ENCODE data around the gene TRPV4. TPM values are rescaled to one million over a fixed set of nuclear protein-coding genes. Genes with fewer than 3 reads are reported as not detected.

TRPV4 gene
- total RNA-seq, 1 experiment from 2014 or later, result not detected

DNA sequence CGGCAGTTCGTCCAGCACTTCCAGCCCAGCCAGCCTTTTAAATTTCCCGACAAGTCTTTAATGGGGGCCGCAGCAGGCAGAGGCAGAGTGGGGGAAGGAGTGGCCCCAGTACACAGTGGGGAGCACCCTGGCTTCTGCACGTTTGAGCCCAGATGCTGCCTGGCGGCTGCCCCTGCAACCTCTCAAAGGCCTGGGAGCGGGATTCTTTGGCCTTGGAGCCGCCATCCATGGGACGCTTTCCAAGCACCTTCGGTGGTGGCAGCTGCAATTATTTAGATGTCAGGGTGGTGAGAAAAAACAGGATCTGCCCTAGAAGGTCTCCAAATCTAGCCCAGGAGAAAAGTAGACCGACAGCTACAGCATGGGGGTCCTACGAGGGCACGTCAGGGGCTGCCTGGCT lies 73.6 kb downstream of the TRPV4 start:
- no peaks in the 10 kb centered on the region for H3K9me2 ChIP-seq (replicated peaks; ENCODE audit: insufficient read depth, low read length)
- DNase-seq, result no peak
- H3K27ac ChIP-seq (ENCODE audit: low read length), result no peak overlapping the region
- H3K9me3 ChIP-seq (ENCODE audit: low read length), result peaks cover 10% of the 10 kb centered on the region
- H3K4me1 ChIP-seq (ENCODE audit: low read length), result no peaks in the 10 kb centered on the region
- H3K36me3 ChIP-seq (ENCODE audit: insufficient read depth, low read length), result no peaks in the 10 kb centered on the region
- H3K9ac ChIP-seq (ENCODE audit: low read length), result no peak overlapping the region
- H2AFZ ChIP-seq (ENCODE audit: low read length), result no peak overlapping the region
- no peaks in the 10 kb centered on the region for H3K27me3 ChIP-seq (ENCODE audit: low read length)
- H3K4me2 ChIP-seq (ENCODE audit: low read depth, low read length, poor library complexity, severe bottlenecking), result no peak overlapping the region
- no peaks in the 10 kb centered on the region for H4K20me1 ChIP-seq (ENCODE audit: insufficient read depth, low read depth, low read length)
- H3K79me2 ChIP-seq (ENCODE audit: low read length), result no peaks in the 10 kb centered on the region
- no peak overlapping the region for H3K4me3 ChIP-seq (ENCODE audit: low read length)

DNA sequence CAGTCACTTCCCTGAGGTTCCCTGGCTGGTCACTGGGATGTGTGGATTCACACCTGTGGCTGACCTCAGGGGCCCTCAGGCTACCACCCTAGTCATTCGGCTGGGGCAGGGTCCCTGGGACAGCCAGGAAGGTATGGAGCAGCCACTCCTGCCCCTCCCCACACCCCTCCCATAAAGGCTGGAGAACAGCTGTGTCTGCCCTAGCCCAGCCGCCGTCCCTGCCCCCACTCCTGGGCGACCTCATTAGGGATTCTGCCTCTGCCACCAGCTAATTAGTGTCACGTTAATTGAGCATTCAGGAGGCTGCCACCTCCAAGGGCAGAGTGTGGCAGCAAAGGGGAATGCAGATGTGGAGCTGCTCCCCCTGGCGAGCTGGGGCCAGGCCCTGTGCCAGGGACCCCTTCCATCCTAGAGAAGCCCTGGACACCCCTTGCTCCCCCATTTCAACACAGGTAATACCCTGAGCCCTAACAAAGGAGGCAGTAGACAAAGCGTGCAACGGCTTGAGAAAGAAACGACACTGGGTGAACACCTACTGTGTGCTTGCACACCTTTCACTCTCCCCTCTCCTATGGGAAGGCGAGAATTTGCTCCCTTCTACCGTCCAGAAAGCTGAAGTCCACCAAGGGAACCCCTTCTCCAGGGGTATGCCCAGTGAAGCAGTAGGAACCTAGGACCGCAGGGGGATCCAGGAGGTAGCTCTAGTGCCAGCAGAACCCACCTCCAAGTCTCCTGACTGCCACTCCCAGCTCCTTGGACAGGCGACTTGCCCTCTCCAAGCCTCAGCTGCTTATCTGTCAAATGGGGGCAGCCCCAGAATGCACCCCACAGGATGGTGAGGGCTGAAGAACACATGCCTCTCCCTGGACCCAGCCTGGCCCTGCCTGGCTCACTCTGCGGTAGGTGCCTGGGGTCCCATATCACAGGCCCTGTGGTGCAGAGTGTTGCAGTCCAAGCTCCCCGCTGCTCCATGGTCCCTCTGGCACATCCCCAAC lies 74.5 kb downstream of the TRPV4 start:
- Histone ChIP-seq H4K20me1 (ENCODE audit: insufficient read depth, low read depth, low read length) (no peaks in the 10 kb centered on the region), H3K4me1 (ENCODE audit: low read length) (no peaks in the 10 kb centered on the region), H3K9ac (ENCODE audit: low read length) (no peak overlapping the region), H3K4me3 (ENCODE audit: low read length) (no peak overlapping the region), H3K27ac (ENCODE audit: low read length) (no peak overlapping the region), H3K79me2 (ENCODE audit: low read length) (no peaks in the 10 kb centered on the region), H3K9me2 (replicated peaks; ENCODE audit: insufficient read depth, low read length) (no peaks in the 10 kb centered on the region), H3K9me3 (ENCODE audit: low read length) (peaks cover 10% of the 10 kb centered on the region), H3K36me3 (ENCODE audit: insufficient read depth, low read length) (no peaks in the 10 kb centered on the region), H2AFZ (ENCODE audit: low read length) (no peak overlapping the region), H3K27me3 (ENCODE audit: low read length) (no peaks in the 10 kb centered on the region), H3K4me2 (ENCODE audit: low read depth, low read length, poor library complexity, severe bottlenecking) (no peak overlapping the region)
- DNase-seq, result no peak

GRCh38 chr12:109757671-109758265 lies 75.4 kb downstream of the TRPV4 start:
- H2AFZ ChIP-seq (ENCODE audit: low read length), result no peak overlapping the region
- no peak overlapping the region for H3K9ac ChIP-seq (ENCODE audit: low read length)
- H3K9me3 ChIP-seq (ENCODE audit: low read length), result peaks cover 10% of the 10 kb centered on the region
- H3K79me2 ChIP-seq (ENCODE audit: low read length), result no peaks in the 10 kb centered on the region
- no peaks in the 10 kb centered on the region for H3K36me3 ChIP-seq (ENCODE audit: insufficient read depth, low read length)
- H3K27me3 ChIP-seq (ENCODE audit: low read length), result no peaks in the 10 kb centered on the region
- no peaks in the 10 kb centered on the region for H3K4me1 ChIP-seq (ENCODE audit: low read length)
- no peak overlapping the region for H3K27ac ChIP-seq (ENCODE audit: low read length)
- no peaks in the 10 kb centered on the region for H4K20me1 ChIP-seq (ENCODE audit: insufficient read depth, low read depth, low read length)
- DNase-seq, result no peak
- no peaks in the 10 kb centered on the region for H3K9me2 ChIP-seq (replicated peaks; ENCODE audit: insufficient read depth, low read length)
- H3K4me2 ChIP-seq (ENCODE audit: low read depth, low read length, poor library complexity, severe bottlenecking), result no peak overlapping the region
- H3K4me3 ChIP-seq (ENCODE audit: low read length), result no peak overlapping the region

DNA sequence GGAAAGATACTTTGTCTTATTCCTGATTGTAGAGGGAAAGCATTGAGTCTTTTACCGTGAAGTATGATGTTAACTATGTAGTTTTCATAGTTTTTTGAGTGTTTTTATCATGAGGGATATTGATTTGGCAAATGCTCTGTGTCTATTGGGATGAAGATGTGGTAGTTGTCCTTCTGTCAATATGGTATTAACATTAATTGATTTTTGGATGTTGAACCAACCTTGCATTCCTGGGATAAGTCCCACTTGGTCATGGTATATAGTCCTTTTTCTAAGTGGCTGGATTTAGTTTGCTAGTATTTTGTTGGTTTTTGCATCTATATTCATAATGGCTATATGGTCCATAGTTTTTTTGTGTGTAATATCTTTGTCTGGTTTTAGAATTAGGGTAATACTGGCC lies 76.7 kb downstream of the TRPV4 start:
- H3K27me3 ChIP-seq (ENCODE audit: low read length), result no peaks in the 10 kb centered on the region
- DNase-seq, result no peak
- H3K4me3 ChIP-seq (ENCODE audit: low read length), result no peak overlapping the region
- no peaks in the 10 kb centered on the region for H3K79me2 ChIP-seq (ENCODE audit: low read length)
- H2AFZ ChIP-seq (ENCODE audit: low read length), result no peak overlapping the region
- H3K27ac ChIP-seq (ENCODE audit: low read length), result no peak overlapping the region
- H3K36me3 ChIP-seq (ENCODE audit: insufficient read depth, low read length), result no peaks in the 10 kb centered on the region
- H4K20me1 ChIP-seq (ENCODE audit: insufficient read depth, low read depth, low read length), result no peaks in the 10 kb centered on the region
- no peaks in the 10 kb centered on the region for H3K9me2 ChIP-seq (replicated peaks; ENCODE audit: insufficient read depth, low read length)
- no peaks in the 10 kb centered on the region for H3K4me1 ChIP-seq (ENCODE audit: low read length)
- peaks cover 10% of the 10 kb centered on the region for H3K9me3 ChIP-seq (ENCODE audit: low read length)
- H3K4me2 ChIP-seq (ENCODE audit: low read depth, low read length, poor library complexity, severe bottlenecking), result no peak overlapping the region
- H3K9ac ChIP-seq (ENCODE audit: low read length), result no peak overlapping the region

- no peaks in the 10 kb centered on the region for H3K36me3 ChIP-seq (ENCODE audit: insufficient read depth, low read length)
- H4K20me1 ChIP-seq (ENCODE audit: insufficient read depth, low read depth, low read length), result no peaks in the 10 kb centered on the region
- no peaks in the 10 kb centered on the region for H3K4me1 ChIP-seq (ENCODE audit: low read length)
- DNase-seq, result no peak
- no peak overlapping the region for H3K27ac ChIP-seq (ENCODE audit: low read length)
- H3K4me3 ChIP-seq (ENCODE audit: low read length), result no peak overlapping the region
- no peaks in the 10 kb centered on the region for H3K79me2 ChIP-seq (ENCODE audit: low read length)
- H3K4me2 ChIP-seq (ENCODE audit: low read depth, low read length, poor library complexity, severe bottlenecking), result no peak overlapping the region
- no peak overlapping the region for H3K9ac ChIP-seq (ENCODE audit: low read length)
- no peaks in the 10 kb centered on the region for H3K27me3 ChIP-seq (ENCODE audit: low read length)
- H2AFZ ChIP-seq (ENCODE audit: low read length), result no peak overlapping the region
- H3K9me2 ChIP-seq (replicated peaks; ENCODE audit: insufficient read depth, low read length), result no peaks in the 10 kb centered on the region
- peaks cover 10% of the 10 kb centered on the region for H3K9me3 ChIP-seq (ENCODE audit: low read length)
Observed at GRCh38 chr12:109753959-109754358, 79.2 kb downstream of the TRPV4 start.

DNA sequence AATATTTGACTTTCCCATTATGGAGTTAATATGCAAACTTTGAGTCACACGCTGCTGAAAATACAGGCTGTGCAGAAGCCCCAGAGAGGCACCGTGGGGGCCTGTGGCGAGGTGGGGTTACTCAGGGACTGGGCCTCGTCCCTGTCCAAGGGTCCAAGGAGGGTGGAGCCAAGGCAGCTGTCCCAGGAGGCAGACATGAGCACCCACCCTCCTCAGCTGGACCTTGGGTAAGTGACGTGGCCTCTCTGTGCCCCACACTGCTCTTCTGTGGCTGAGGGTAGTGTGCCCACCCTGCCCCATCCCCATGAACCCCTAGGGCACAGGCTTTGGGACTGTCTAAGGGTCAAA lies 80.2 kb downstream of the TRPV4 start:
- no peak for DNase-seq
- Histone ChIP-seq H3K4me1 (ENCODE audit: low read length) (no peaks in the 10 kb centered on the region), H3K79me2 (ENCODE audit: low read length) (no peaks in the 10 kb centered on the region), H3K36me3 (ENCODE audit: insufficient read depth, low read length) (no peaks in the 10 kb centered on the region), H3K9me2 (replicated peaks; ENCODE audit: insufficient read depth, low read length) (no peaks in the 10 kb centered on the region), H3K27ac (ENCODE audit: low read length) (no peak overlapping the region), H3K4me2 (ENCODE audit: low read depth, low read length, poor library complexity, severe bottlenecking) (no peak overlapping the region), H3K27me3 (ENCODE audit: low read length) (no peaks in the 10 kb centered on the region), H3K9ac (ENCODE audit: low read length) (no peak overlapping the region), H3K9me3 (ENCODE audit: low read length) (peaks cover 10% of the 10 kb centered on the region), H4K20me1 (ENCODE audit: insufficient read depth, low read depth, low read length) (no peaks in the 10 kb centered on the region), H2AFZ (ENCODE audit: low read length) (no peak overlapping the region), H3K4me3 (ENCODE audit: low read length) (no peak overlapping the region)

GRCh38 chr12:109752117-109753053 lies 80.8 kb downstream of the TRPV4 start:
- Histone ChIP-seq H3K9ac (ENCODE audit: low read length) (no peak overlapping the region), H3K4me1 (ENCODE audit: low read length) (no peaks in the 10 kb centered on the region), H3K4me3 (ENCODE audit: low read length) (no peak overlapping the region), H3K27me3 (ENCODE audit: low read length) (no peaks in the 10 kb centered on the region), H3K9me2 (replicated peaks; ENCODE audit: insufficient read depth, low read length) (no peaks in the 10 kb centered on the region), H3K9me3 (ENCODE audit: low read length) (peaks cover 10% of the 10 kb centered on the region), H3K36me3 (ENCODE audit: insufficient read depth, low read length) (no peaks in the 10 kb centered on the region), H2AFZ (ENCODE audit: low read length) (no peak overlapping the region), H3K4me2 (ENCODE audit: low read depth, low read length, poor library complexity, severe bottlenecking) (no peak overlapping the region), H3K79me2 (ENCODE audit: low read length) (no peaks in the 10 kb centered on the region), H4K20me1 (ENCODE audit: insufficient read depth, low read depth, low read length) (no peaks in the 10 kb centered on the region), H3K27ac (ENCODE audit: low read length) (no peak overlapping the region)
- DNase-seq, result no peak

Data from Karpas-422 (cell line).